A549 (cell line): ENCODE measurements around the gene PDCD10. TPM values are rescaled to one million over a fixed set of nuclear protein-coding genes. Genes with fewer than 3 reads are reported as not detected.

ENCODE experiments used
- ATAC-seq, 2 experiments: fragments of 200-7000 bp in 1 of 2; fragments of >200 bp in 1 of 2; cut with Nextera tagmentation in 1 of 2; cut with Tn5 transposase in 1 of 2; 3 replicates each; pipeline versions ENCODE4 v1.8.0 to v1.9.1; 2018 to 2020; ENCODE audit warnings: mild to moderate bottlenecking in 1 of 2, moderate library complexity in 1 of 2
- CTCF ChIA-PET: fragments of 300-600 bp; sonication (Branson Sonifier 250); formaldehyde crosslinking; extraction: SDS; loops from one replicate; lab custom pipeline; 2021; ENCODE audit warnings: antibody characterized with exemption, inconsistent platforms; lab: Yijun Ruan, JAX
- POLR2A ChIA-PET: fragments of 350-600 bp; formaldehyde crosslinking; extraction: SDS; loops from one replicate; lab custom pipeline; 2021; ENCODE audit warnings: antibody characterized with exemption, inconsistent platforms; lab: Yijun Ruan, JAX
- DNase-seq, 2 experiments: peaks; one replicate each; pipeline versions ENCODE4 v3.0.0 to v3.0.0-alpha.2; 2011 to 2016; ENCODE audit warnings: low read depth in 1 of 2, low spot score in 1 of 2
- FAIRE-seq: peaks from 2 replicates; lab custom pipeline; 2011; peaks lifted over from hg19 to GRCh38; lab: Jason Lieb, UNC
- H3K27ac ChIP-seq, 2 experiments: fragments of >200 bp; sonication (Bioruptor Twin); formaldehyde crosslinking; 3 replicates each; pipeline ENCODE4 v1.5.1; 2016 to 2017
- H3K4me1 ChIP-seq: fragments of >200 bp; sonication (Bioruptor Twin); formaldehyde crosslinking; 3 replicates; pipeline ENCODE4 v1.6.1; 2016
- H3K4me2 ChIP-seq: fragments of >200 bp; sonication (Bioruptor Twin); formaldehyde crosslinking; 3 replicates; pipeline ENCODE4 v1.6.1; 2016
- H3K4me3 ChIP-seq: fragments of >200 bp; sonication (Bioruptor Twin); formaldehyde crosslinking; 3 replicates; pipeline ENCODE4 v1.5.1; 2016
- H3K9me3 ChIP-seq: fragments of >200 bp; sonication (Bioruptor Twin); formaldehyde crosslinking; 3 replicates; pipeline ENCODE4 v1.6.1; 2016
- CBX8 ChIP-seq: fragments of 200-600 bp; sonication (generic); IDR thresholded peaks from 2 replicates; pipeline ENCODE4 v1.6.1; 2016
- CEBPB ChIP-seq, 2 experiments: fragments of >200 bp in 1 of 2; sonication (Bioruptor Twin) in 1 of 2; formaldehyde crosslinking in 1 of 2; IDR thresholded peaks; 2 replicates each; pipeline ENCODE4 v1.6.1; 2012 to 2016
- EHMT2 ChIP-seq: fragments of 200-600 bp; sonication (generic); IDR thresholded peaks from 2 replicates; pipeline ENCODE4 v1.6.1; 2016; ENCODE audit warnings: antibody characterized with exemption, low read depth, mild to moderate bottlenecking, moderate library complexity
- EP300 ChIP-seq, 2 experiments: fragments of >200 bp; sonication (Bioruptor Twin); formaldehyde crosslinking; IDR thresholded peaks; 2 replicates in 1 of 2; 3 replicates in 1 of 2; pipeline ENCODE4 v1.6.1; 2016 to 2017
- FOSL2 ChIP-seq, 2 experiments: fragments of 450-650 bp in 1 of 2; fragments of >200 bp in 1 of 2; sonication (Bioruptor Twin) in 1 of 2; formaldehyde crosslinking; IDR thresholded peaks; 2 replicates each; pipeline versions ENCODE4 v1.5.0 to v1.6.1; 2016 to 2020; ENCODE audit warnings: mild to moderate bottlenecking in 1 of 2, moderate library complexity in 1 of 2
- FOXS1 ChIP-seq: fragments of 250-450 bp; sonication (Bioruptor Pico); IDR thresholded peaks from 2 replicates; pipeline ENCODE4 v1.5.0; 2020; ENCODE audit warnings: mild to moderate bottlenecking, moderate library complexity
- GATA3 ChIP-seq: IDR thresholded peaks from 2 replicates; pipeline ENCODE4 v1.6.1; 2012; ENCODE audit warnings: borderline replicate concordance
- HOXB5 ChIP-seq: fragments of 250-450 bp; sonication (Bioruptor Pico); IDR thresholded peaks from 2 replicates; pipeline ENCODE4 v1.5.0; 2020; ENCODE audit warnings: mild to moderate bottlenecking, moderate library complexity
- JUN ChIP-seq, 2 experiments: fragments of >200 bp; sonication (Bioruptor Twin); formaldehyde crosslinking; IDR thresholded peaks; 2 replicates in 1 of 2; 3 replicates in 1 of 2; pipeline ENCODE4 v1.6.1; 2016 to 2017
- JUNB ChIP-seq: fragments of >200 bp; sonication (Bioruptor Twin); formaldehyde crosslinking; IDR thresholded peaks from 2 replicates; pipeline ENCODE4 v1.6.1; 2016
- MAFK ChIP-seq: fragments of 450-650 bp; IDR thresholded peaks from 2 replicates; pipeline ENCODE4 v1.6.1; 2014; ENCODE audit not compliant: partially characterized antibody
- RAD21 ChIP-seq, 2 experiments: fragments of >200 bp in 1 of 2; sonication (Bioruptor Twin) in 1 of 2; formaldehyde crosslinking in 1 of 2; IDR thresholded peaks in 1 of 2; conservative IDR thresholded peaks in 1 of 2; 2 replicates in 1 of 2; 3 replicates in 1 of 2; pipeline ENCODE4 v1.6.1; 2012 to 2018; ENCODE audit warnings: inconsistent platforms in 1 of 2
- RFX5 ChIP-seq: fragments of 450-650 bp; IDR thresholded peaks from 2 replicates; pipeline ENCODE4 v1.7.1; 2014; ENCODE audit warnings: antibody characterized with exemption, mild to moderate bottlenecking, moderate library complexity
- SMC3 ChIP-seq: fragments of >200 bp; sonication (Bioruptor Twin); formaldehyde crosslinking; IDR thresholded peaks from 3 replicates; pipeline ENCODE4 v1.6.1; 2018; ENCODE audit warnings: inconsistent platforms
- TFCP2L1 ChIP-seq: fragments of 250-450 bp; sonication (Bioruptor Pico); IDR thresholded peaks from 2 replicates; pipeline ENCODE4 v1.5.0; 2021; ENCODE audit warnings: mild to moderate bottlenecking
- WGBS: methylation state at CpG from one replicate; pipeline ENCODE4 v1.1.6; 2017; ENCODE audit errors: missing lambda C conversion rate; 5-methylcytosine and 5-hydroxymethylcytosine counted together
- polyA plus RNA-seq, 4 experiments: library from polyadenylated mRNA; depleted of rRNA in 3 of 4; stranded (reverse); fragments of >200 nt; fragmentation: RNase III in 1 of 4; extraction: RNeasy Plus Mini Kit Qiagen cat#74134 plus additional on column Dnase treatment in 1 of 4; gene quantifications; 2 replicates in 3 of 4; 3 replicates in 1 of 4; pipeline ENCODE4 v1.2.3, GENCODE V29; 2011 to 2017

Gene PDCD10
- polyA plus RNA-seq, 2 of the 4 experiments (the other 2 are of a cell fraction), result 53.7 to 100 TPM

GRCh38 chr3:167657684-167658225, 76.9 kb downstream of the PDCD10 start:
- POLR2A ChIA-PET, result no interaction called here
- WGBS, result 54% methylated on average over 3 of the region's 3 CpGs
- Histone ChIP-seq H3K9me3 (no peaks in the 10 kb centered on the region), H3K4me2 (no peak overlapping the region), H3K4me3 (no peak overlapping the region), H3K4me1 (no peaks in the 10 kb centered on the region), H3K27ac (no peak overlapping the region)
- CTCF ChIA-PET, result no interaction called here
- FAIRE-seq (no peak), DNase-seq (no peak)
- no peak for TF ChIP-seq JUN (IDR thresholded peaks at IDR 0.05)
- TF ChIP-seq, all 56 proteins: peak for 0
- ATAC-seq, result no peak

- CTCF ChIA-PET, result no interaction called here
Measured at GRCh38 chr3:167656821-167657220, 77.9 kb downstream of the PDCD10 start.

GRCh38 chr3:167653760-167654159, 80.9 kb downstream of the PDCD10 start, which contains the start of gene WDR49:
TSS of gene WDR49 (minus strand) at chr3:167653942. CDS start at chr3:167653425, 517 bp downstream.
- ATAC-seq, result no peak
- CTCF ChIA-PET, result no interaction called here

More at GRCh38 chr3:167656821-167657220, 77.9 kb downstream of the PDCD10 start:
- Histone ChIP-seq H3K9me3 (no peaks in the 10 kb centered on the region), H3K4me1 (no peaks in the 10 kb centered on the region), H3K4me2 (no peak overlapping the region), H3K4me3 (no peak overlapping the region), H3K27ac (no peak overlapping the region)
- DNase-seq (no peak), FAIRE-seq (no peak), ATAC-seq (no peak)
- WGBS, result 8% methylated on average over 1 of the region's 1 CpG
- POLR2A ChIA-PET, result no interaction called here
- TF ChIP-seq TFCP2L1 (CRISPR knock-in tag) (no peak), MAFK (no peak), FOXS1 (CRISPR knock-in tag) (no peak), CBX8 (no peak)

GRCh38 chr3:167653155-167653554, 81.5 kb downstream of the PDCD10 start:
- POLR2A ChIA-PET, result no interaction called here
- WGBS, result 25% methylated on average over 1 of the region's 1 CpG
- H3K27ac ChIP-seq, result no peak overlapping the region
- H3K4me1 ChIP-seq, result no peaks in the 10 kb centered on the region
- H3K4me2 ChIP-seq, result no peak overlapping the region
- no peak for DNase-seq
- CTCF ChIA-PET, result no interaction called here
- no peak overlapping the region for H3K4me3 ChIP-seq
- no peak for ATAC-seq
- no peak for TF ChIP-seq JUNB
- no peak for TF ChIP-seq CEBPB (IDR thresholded peaks at IDR 0.05)
- FAIRE-seq, result no peak
- H3K9me3 ChIP-seq, result no peaks in the 10 kb centered on the region

More at GRCh38 chr3:167653760-167654159, 80.9 kb downstream of the PDCD10 start, which contains the start of gene WDR49:
- no peak for FAIRE-seq
- Histone ChIP-seq H3K4me3 (no peak within 1 kb of the TSS), H3K4me2 (no peak within 1 kb of the TSS), H3K27ac (no peak within 1 kb of the TSS), H3K9me3 (no peaks in the 10 kb centered on the region)
- 46% methylated on average over 1 of the region's 1 CpG for WGBS
- TF ChIP-seq EHMT2, result no peak
- TF ChIP-seq TFCP2L1 (CRISPR knock-in tag), result no peak
- TF ChIP-seq EP300 (IDR thresholded peaks at IDR 0.05), result no peak
- no peak for TF ChIP-seq CBX8
- no peak for TF ChIP-seq GATA3
- TF ChIP-seq, all 56 proteins: peak for 0
- POLR2A ChIA-PET, result no interaction called here
- no peaks in the 10 kb centered on the region for H3K4me1 ChIP-seq
- no peak for DNase-seq

GRCh38 chr3:167651826-167652225, 82.9 kb downstream of the PDCD10 start:
- POLR2A ChIA-PET, result no interaction called here
- no peak overlapping the region for H3K27ac ChIP-seq
- DNase-seq (no peak), FAIRE-seq (no peak), ATAC-seq (no peak)
- no peaks in the 10 kb centered on the region for H3K9me3 ChIP-seq
- WGBS, result 93% methylated on average over 1 of the region's 1 CpG
- no peak for TF ChIP-seq SMC3
- TF ChIP-seq RAD21 (conservative IDR thresholded peaks at IDR 0.05 in 1 of 2, IDR thresholded peaks at IDR 0.05 in 1 of 2), result no peak
- no peak for TF ChIP-seq CEBPB (IDR thresholded peaks at IDR 0.05)
- TF ChIP-seq HOXB5 (CRISPR knock-in tag), result no peak
- no peak overlapping the region for H3K4me3 ChIP-seq
- H3K4me1 ChIP-seq, result no peaks in the 10 kb centered on the region
- CTCF ChIA-PET, result no interaction called here
- H3K4me2 ChIP-seq, result no peak overlapping the region

GRCh38 chr3:167650459-167650858, 84.2 kb downstream of the PDCD10 start:
- Histone ChIP-seq H3K27ac (no peak overlapping the region), H3K4me1 (no peaks in the 10 kb centered on the region), H3K9me3 (no peaks in the 10 kb centered on the region), H3K4me3 (no peak overlapping the region), H3K4me2 (no peak overlapping the region)
- TF ChIP-seq FOSL2 (IDR thresholded peaks at IDR 0.05), result no peak
- no peak for TF ChIP-seq FOSL2 (CRISPR knock-in tag; IDR thresholded peaks at IDR 0.05)
- no peak for TF ChIP-seq RFX5
- FAIRE-seq, result no peak
- DNase-seq, result no peak
- ChIA-PET CTCF (interaction anchor here (0.6 kb wide), 1 partner anchor 275 kb away, joined by 3 read pairs; no protein-coding TSS in a partner anchor), POLR2A (no interaction called here)
- WGBS, result 73% methylated on average over 2 of the region's 2 CpGs
- ATAC-seq, result no peak
